GM12878 (cell line): ENCODE results near the gene SIK3.

Source experiments
- CTCF ChIP-seq, 3 experiments: IDR thresholded peaks in 2 of 3; conservative IDR thresholded peaks in 1 of 3; 2 replicates each; pipeline ENCODE4 v1.5.1; 2011; ENCODE audit warnings: low read depth in 3 of 3, low read length in 3 of 3, mild to moderate bottlenecking in 3 of 3, control low read depth in 2 of 3, moderate library complexity in 2 of 3, inconsistent platforms in 1 of 3, mixed read lengths in 1 of 3; ENCODE audit not compliant: control insufficient read depth in 2 of 3, insufficient read depth in 1 of 3; ENCODE audit errors: extremely low read depth in 1 of 3
- FOXK2 ChIP-seq: fragments of 450-650 bp; IDR thresholded peaks from 2 replicates; pipeline ENCODE4 v1.6.1; 2017; ENCODE audit warnings: mild to moderate bottlenecking, moderate library complexity
- NFYB ChIP-seq: IDR thresholded peaks from 2 replicates; pipeline ENCODE4 v1.6.1; 2011; ENCODE audit warnings: low read depth, mild to moderate bottlenecking, low read length, improper control_type of control experiment, moderate library complexity; ENCODE audit not compliant: insufficient read depth
- RAD21 ChIP-seq: IDR thresholded peaks from 2 replicates; pipeline ENCODE4 v1.6.1; 2011; ENCODE audit warnings: mild to moderate bottlenecking, low read depth, low read length, moderate library complexity; ENCODE audit not compliant: insufficient read depth
- SIN3A ChIP-seq: IDR thresholded peaks from 2 replicates; pipeline ENCODE4 v1.6.1; 2012; ENCODE audit warnings: low read depth, low read length, improper control_type of control experiment
- SP1 ChIP-seq: IDR thresholded peaks from one replicate; pipeline ENCODE4 v1.6.1; 2011; ENCODE audit warnings: low read depth, low read length
- ZBTB33 ChIP-seq: fragments of 450-650 bp; IDR thresholded peaks from 2 replicates; pipeline ENCODE4 v1.6.1; 2017; ENCODE audit warnings: mild to moderate bottlenecking

GRCh38 chr11:116955548-116955947 is 142.7 kb downstream of the SIK3 start:
- TF ChIP-seq NFYB (no peak), RAD21 (no peak), ZBTB33 (no peak), SIN3A (no peak), FOXK2 (no peak), CTCF (IDR thresholded peaks at IDR 0.05 in 2 of 3, conservative IDR thresholded peaks at IDR 0.05 in 1 of 3; ENCODE audit: control insufficient read depth in 2 of 3, extremely low read depth in 1 of 3, insufficient read depth in 1 of 3, low read depth in 3 of 3, low read length in 3 of 3) (no peak), SP1 (no peak)
